Cortex of kidney (tissue), 1 donor: ENCODE data around the gene UBE2A.

Experiments
- DNase-seq: peaks from one replicate; lab custom pipeline; 2025; lab: John Stamatoyannopoulos, UW

UBE2A gene

GRCh38 chrX:119574394-119575266 is at the start of gene UBE2A:
Gene UBE2A (plus strand): TSS chrX:119574563. CDS start chrX:119574712, 149 bp downstream.
- DNase-seq = peak; percentile 4

- DNase-seq = no peak
These were observed 44.8 kb upstream of the UBE2A start for GRCh38 chrX:119529345-119530276.

GRCh38 chrX:119537487-119537886 is 36.9 kb upstream of the UBE2A start:
- DNase-seq = no peak

- DNase-seq = no peak
These were observed 34.5 kb upstream of the UBE2A start for GRCh38 chrX:119539872-119540271.

- DNase-seq = no peak
These were observed 33.2 kb upstream of the UBE2A start for GRCh38 chrX:119541188-119541587.

- DNase-seq = no peak
These were observed 24.9 kb upstream of the UBE2A start for GRCh38 chrX:119549327-119550016.

GRCh38 chrX:119552508-119552907 is 21.9 kb upstream of the UBE2A start:
- DNase-seq = no peak

GRCh38 chrX:119565107-119565663 is 9.2 kb upstream of the UBE2A start, which contains the start of gene STEEP1:
Gene STEEP1 (minus strand): TSS chrX:119565409. CDS start chrX:119565355, 54 bp downstream.
- no peak for DNase-seq

GRCh38 chrX:119570351-119570835 is 4.0 kb upstream of the UBE2A start:
- DNase-seq = no peak

GRCh38 chrX:119573222-119573621 is 1.1 kb upstream of the UBE2A start:
- DNase-seq = no peak

- DNase-seq = no peak
These were observed 446 bp upstream of the UBE2A start for GRCh38 chrX:119573840-119574393.

GRCh38 chrX:119579414-119579813 is 5.1 kb downstream of the UBE2A start:
- DNase-seq = no peak

GRCh38 chrX:119583431-119584059 is 9.2 kb downstream of the UBE2A start:
- DNase-seq = no peak

- no peak for DNase-seq
These were observed 15.4 kb downstream of the UBE2A start for GRCh38 chrX:119589810-119590209.

- no peak for DNase-seq
These were observed 28.4 kb downstream of the UBE2A start for GRCh38 chrX:119602701-119603255.

- no peak for DNase-seq
These were observed 30.6 kb downstream of the UBE2A start for GRCh38 chrX:119604766-119605463.

GRCh38 chrX:119605464-119606279 is 31.3 kb downstream of the UBE2A start:
- DNase-seq = no peak

- peak; percentile 3 for DNase-seq
These were observed 32.1 kb downstream of the UBE2A start, which contains the start of gene NKRF for GRCh38 chrX:119606280-119607017. Gene NKRF (minus strand): TSS chrX:119606424.
